D721Med (cell line): ENCODE measurements around the gene INO80D.
A peak's percentile ranks its signal among the peaks of the same experiment; 100 is the strongest.

Experiments
- DNase-seq: peaks from one replicate; pipeline ENCODE4 v3.0.0; 2011; ENCODE audit warnings: low spot score; ENCODE audit not compliant: insufficient read length
- FAIRE-seq: peaks from 2 replicates; lab custom pipeline; 2011; peaks lifted over from hg19 to GRCh38; lab: Jason Lieb, UNC
- TF ChIP-seq, protein P1 (sequence below): IDR thresholded peaks from 2 replicates; pipeline ENCODE4 v1.5.1; 2012; ENCODE audit warnings: mild to moderate bottlenecking, control low read depth; ENCODE audit not compliant: insufficient read depth; ENCODE audit errors: missing control alignments

INO80D gene

DNA sequence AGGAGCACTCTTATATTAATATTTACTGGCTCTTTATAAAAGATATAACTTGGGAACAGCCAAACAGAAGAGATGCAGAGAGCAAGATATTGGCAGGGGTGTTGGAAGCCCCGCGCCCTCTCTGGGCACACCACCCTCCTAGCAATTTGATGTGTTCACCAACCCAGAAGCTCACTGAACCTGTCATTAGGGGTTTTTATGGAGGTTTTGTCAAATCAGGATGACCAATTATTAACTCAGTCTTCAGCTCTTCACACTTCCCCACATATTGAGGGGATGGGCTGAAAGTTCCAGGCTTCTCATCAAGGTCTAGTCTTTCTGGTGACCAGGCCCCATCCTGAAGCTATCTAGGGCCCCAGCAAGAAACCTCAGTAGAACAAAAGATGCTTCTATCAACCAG is 10.9 kb upstream of the INO80D start:
- DNase-seq (no peak), FAIRE-seq (no peak)
- TF ChIP-seq, protein P1, sequence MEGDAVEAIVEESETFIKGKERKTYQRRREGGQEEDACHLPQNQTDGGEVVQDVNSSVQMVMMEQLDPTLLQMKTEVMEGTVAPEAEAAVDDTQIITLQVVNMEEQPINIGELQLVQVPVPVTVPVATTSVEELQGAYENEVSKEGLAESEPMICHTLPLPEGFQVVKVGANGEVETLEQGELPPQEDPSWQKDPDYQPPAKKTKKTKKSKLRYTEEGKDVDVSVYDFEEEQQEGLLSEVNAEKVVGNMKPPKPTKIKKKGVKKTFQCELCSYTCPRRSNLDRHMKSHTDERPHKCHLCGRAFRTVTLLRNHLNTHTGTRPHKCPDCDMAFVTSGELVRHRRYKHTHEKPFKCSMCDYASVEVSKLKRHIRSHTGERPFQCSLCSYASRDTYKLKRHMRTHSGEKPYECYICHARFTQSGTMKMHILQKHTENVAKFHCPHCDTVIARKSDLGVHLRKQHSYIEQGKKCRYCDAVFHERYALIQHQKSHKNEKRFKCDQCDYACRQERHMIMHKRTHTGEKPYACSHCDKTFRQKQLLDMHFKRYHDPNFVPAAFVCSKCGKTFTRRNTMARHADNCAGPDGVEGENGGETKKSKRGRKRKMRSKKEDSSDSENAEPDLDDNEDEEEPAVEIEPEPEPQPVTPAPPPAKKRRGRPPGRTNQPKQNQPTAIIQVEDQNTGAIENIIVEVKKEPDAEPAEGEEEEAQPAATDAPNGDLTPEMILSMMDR, result no peak

DNA sequence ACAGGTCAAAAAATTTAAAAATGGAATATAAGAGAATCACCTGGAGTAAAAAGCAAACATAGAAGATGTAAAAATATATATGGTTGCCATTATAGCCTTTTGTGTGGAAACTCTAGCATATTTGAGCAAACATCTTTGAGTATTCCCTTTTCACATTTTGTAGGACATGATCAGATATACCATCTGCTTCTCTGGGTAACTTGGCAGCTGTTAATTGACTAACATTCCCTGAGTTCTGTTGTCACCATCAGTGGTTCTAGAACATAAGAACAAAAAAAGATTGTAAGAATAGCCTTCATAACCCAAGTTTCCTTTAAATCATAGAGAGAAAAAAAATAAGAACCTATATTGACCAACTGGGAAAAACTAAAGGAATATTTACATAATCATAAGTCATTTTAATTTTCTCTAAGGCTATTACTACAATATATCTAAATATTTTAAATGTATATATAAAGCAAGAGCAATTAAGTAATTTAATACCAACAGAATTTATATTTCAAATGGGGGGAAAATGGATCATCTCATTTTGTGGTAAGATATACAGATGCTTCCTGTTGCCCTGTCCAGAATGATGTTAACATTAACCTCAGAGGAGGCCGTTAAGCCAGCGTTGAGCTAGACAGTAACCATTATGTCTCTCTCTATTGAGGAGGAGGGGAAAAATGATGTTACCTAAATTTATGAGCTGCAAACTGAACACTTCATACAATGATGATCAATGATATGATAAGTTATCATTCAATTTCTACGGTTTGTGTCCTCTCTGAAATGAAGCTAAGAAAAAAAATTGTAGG is 9.8 kb upstream of the INO80D start:
- FAIRE-seq (no peak), DNase-seq (no peak)
- TF ChIP-seq, protein P1, result no peak

DNA sequence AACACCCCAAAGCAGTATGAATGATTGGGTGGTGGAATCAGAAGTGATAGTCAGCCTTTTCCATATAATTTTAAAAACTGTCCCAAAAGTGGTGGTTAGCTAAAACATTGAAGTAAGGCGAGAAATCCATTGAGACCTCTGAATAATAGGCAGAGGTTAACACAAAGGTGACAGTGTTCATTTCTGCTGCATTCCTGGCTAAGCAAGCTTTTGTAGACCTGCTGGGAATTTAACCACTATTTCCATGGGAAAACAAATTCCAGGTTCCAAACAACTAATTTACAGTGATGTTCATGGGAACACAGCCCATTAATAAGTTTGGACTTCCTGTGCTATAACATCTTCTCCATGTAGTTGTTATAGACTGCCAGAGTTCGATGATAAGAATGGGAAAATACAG is 6.3 kb upstream of the INO80D start:
- DNase-seq (no peak), FAIRE-seq (no peak)
- TF ChIP-seq, protein P1, result no peak

GRCh38 chr2:206088248-206088647 is 2.3 kb upstream of the INO80D start:
- TF ChIP-seq, protein P1, result no peak
- DNase-seq, result no peak
- no peak for FAIRE-seq

DNA sequence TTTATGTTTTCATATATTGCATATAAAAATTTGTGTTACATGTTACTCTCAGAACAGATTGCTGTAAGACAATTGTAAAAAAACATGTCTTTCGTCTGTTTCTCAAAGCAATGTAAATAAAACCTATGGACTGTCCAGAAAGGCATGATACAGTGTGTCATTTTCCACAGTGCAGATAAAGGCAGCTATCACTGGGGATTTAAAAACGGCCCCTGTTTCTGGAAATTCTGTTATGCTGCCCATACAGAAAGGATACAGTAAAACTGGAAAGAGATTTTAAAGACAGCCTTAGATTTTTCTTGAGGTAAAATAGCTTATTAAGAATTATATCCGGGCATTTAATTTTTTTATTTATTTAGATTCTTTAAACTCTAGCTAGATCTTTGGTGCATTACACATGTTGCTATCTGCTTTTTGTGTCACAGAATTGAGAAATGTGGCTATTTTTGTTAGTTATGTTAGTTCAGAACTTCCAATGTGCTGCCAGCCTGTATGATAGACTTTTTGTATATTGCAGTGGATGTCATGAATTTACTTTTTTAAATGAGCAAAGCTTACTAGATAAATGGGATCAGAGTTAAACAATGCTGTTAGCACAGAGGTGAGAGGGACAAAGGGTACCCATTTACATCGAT is 859 bp upstream of the INO80D start:
- DNase-seq (no peak), FAIRE-seq (peak; percentile 6)
- TF ChIP-seq, protein P1, result no peak

DNA sequence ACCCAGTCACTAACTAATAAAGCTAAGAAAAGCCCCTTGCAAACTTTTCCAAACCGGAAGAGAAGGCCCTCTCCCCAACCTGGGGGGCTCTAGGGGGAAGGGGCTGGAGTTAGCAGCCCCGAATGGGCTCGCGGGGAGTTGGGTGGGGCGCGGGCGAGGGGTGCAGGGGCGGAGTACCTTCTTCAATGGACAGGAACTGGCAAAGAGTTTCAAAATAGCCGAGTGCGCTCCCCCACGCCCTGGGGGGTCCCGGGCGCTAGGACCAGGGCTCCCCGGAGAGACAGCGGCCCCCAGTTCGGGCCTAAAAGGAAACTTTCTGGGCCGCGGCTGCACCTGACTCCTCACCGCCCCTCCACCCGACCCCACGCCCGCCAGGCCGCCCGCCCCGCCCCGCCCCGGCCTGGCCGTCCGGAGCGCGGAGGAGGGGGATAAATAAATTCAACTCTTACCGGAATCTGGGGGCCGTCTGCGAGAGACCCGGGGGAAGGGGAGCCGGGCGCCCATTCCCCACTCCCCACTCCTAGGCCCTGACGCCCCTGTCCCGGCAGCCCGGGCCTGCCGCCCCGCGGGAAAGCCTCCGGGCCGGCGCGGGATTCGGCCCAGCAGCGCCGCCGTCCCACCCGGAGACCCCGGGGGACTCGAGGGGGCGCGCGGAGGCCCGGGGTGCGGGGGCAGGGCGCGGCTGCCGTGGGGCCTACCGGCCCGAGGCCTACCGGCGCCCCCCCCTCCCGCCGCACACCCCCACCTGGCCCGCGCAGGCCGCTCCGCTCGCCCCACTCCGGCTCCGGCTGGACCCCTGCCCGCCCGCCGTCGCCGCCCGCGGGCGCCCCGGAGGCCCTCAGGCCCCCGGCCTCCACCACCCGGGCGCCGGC is 868 bp downstream of the INO80D start:
- FAIRE-seq (no peak), DNase-seq (no peak)
- TF ChIP-seq, protein P1, result no peak
